Measurements from ENCODE around the gene TAGLN3.

The TAGLN3 gene

GRCh38 chr3:112010636-112011035, 11.9 kb downstream of the TAGLN3 start:
- Histone ChIP-seq H4K8ac (ENCODE audit: low read depth, low read length) (no peak overlapping the region), H3K36me3 (replicated peaks in 1 of 2; ENCODE audit: control insufficient read depth in 2 of 2, insufficient read depth in 2 of 2, low read length in 2 of 2) (peaks cover 35 to 91% of the 10 kb centered on the region in 2 donors), H4K91ac (ENCODE audit: low read depth, low read length, poor library complexity) (no peak overlapping the region), H2AFZ (ENCODE audit: low read length) (no peak overlapping the region), H3K4ac (ENCODE audit: low read length) (no peak overlapping the region), H3K9ac (ENCODE audit: low read depth, low read length, poor library complexity) (no peak overlapping the region), H2BK120ac (ENCODE audit: low read depth, low read length) (no peak overlapping the region), H2AK5ac (ENCODE audit: low read depth, low read length) (no peak overlapping the region), H2BK5ac (ENCODE audit: low read length) (no peak overlapping the region), H3K4me1 (ENCODE audit: control insufficient read depth in 2 of 2, insufficient read depth in 1 of 2, low read depth in 1 of 2, low read length in 2 of 2) (peaks cover 2 to 6% of the 10 kb centered on the region in 2 donors), H3K18ac (ENCODE audit: low read length) (no peak overlapping the region), H3K14ac (ENCODE audit: low read length) (no peak overlapping the region), H3K4me3 (ENCODE audit: low read length in 2 of 2) (no peak overlapping the region), H3K4me2 (ENCODE audit: insufficient read depth, low read length, poor library complexity, severe bottlenecking) (no peak overlapping the region), H2BK15ac (ENCODE audit: low read length) (no peak overlapping the region), H2BK12ac (ENCODE audit: low read length) (no peak overlapping the region), H3K9me3 (replicated peaks in 1 of 2; ENCODE audit: control insufficient read depth in 2 of 2, insufficient read depth in 1 of 2, low read depth in 1 of 2, low read length in 2 of 2) (peaks cover 0 to 3% of the 10 kb centered on the region in 2 donors), H3K79me1 (ENCODE audit: low read depth, low read length) (no peaks in the 10 kb centered on the region), H3K27me3 (ENCODE audit: control insufficient read depth in 3 of 3, insufficient read depth in 3 of 3, low read depth in 1 of 3, low read length in 3 of 3) (no peaks in the 10 kb centered on the region), H3K27ac (replicated peaks; ENCODE audit: low read length) (no peak overlapping the region), H3K23ac (ENCODE audit: low read depth, low read length, poor library complexity) (no peak overlapping the region)
- WGBS, 2 donors (ENCODE audit: extremely low coverage in 2 of 2, insufficient read length in 2 of 2, insufficient replicate concordance in 1 of 2) = no CpG with 5 or more reads among the region's 3 CpGs
- no peak for DNase-seq (ENCODE audit: low spot score)

- no peak for DNase-seq (ENCODE audit: low spot score)
- Histone ChIP-seq H3K18ac (ENCODE audit: low read length) (no peak overlapping the region), H3K4me1 (ENCODE audit: control insufficient read depth in 2 of 2, insufficient read depth in 1 of 2, low read depth in 1 of 2, low read length in 2 of 2) (peaks cover 2 to 3% of the 10 kb centered on the region in 2 donors), H3K23ac (ENCODE audit: low read depth, low read length, poor library complexity) (no peak overlapping the region), H3K79me1 (ENCODE audit: low read depth, low read length) (no peaks in the 10 kb centered on the region), H2BK5ac (ENCODE audit: low read length) (no peak overlapping the region), H3K14ac (ENCODE audit: low read length) (no peak overlapping the region), H3K27ac (replicated peaks; ENCODE audit: low read length) (no peak overlapping the region), H2BK120ac (ENCODE audit: low read depth, low read length) (no peak overlapping the region), H3K4me3 (ENCODE audit: low read length in 2 of 2) (no peak overlapping the region), H4K91ac (ENCODE audit: low read depth, low read length, poor library complexity) (no peak overlapping the region), H4K8ac (ENCODE audit: low read depth, low read length) (no peak overlapping the region), H3K9me3 (replicated peaks in 1 of 2; ENCODE audit: control insufficient read depth in 2 of 2, insufficient read depth in 1 of 2, low read depth in 1 of 2, low read length in 2 of 2) (peaks cover 0 to 3% of the 10 kb centered on the region in 2 donors), H3K36me3 (replicated peaks in 1 of 2; ENCODE audit: control insufficient read depth in 2 of 2, insufficient read depth in 2 of 2, low read length in 2 of 2) (peaks cover 33 to 84% of the 10 kb centered on the region in 2 donors), H3K9ac (ENCODE audit: low read depth, low read length, poor library complexity) (no peak overlapping the region), H3K27me3 (ENCODE audit: control insufficient read depth in 3 of 3, insufficient read depth in 3 of 3, low read depth in 1 of 3, low read length in 3 of 3) (no peaks in the 10 kb centered on the region), H2AFZ (ENCODE audit: low read length) (no peak overlapping the region), H3K4me2 (ENCODE audit: insufficient read depth, low read length, poor library complexity, severe bottlenecking) (no peak overlapping the region), H2BK15ac (ENCODE audit: low read length) (no peak overlapping the region), H3K4ac (ENCODE audit: low read length) (no peak overlapping the region), H2BK12ac (ENCODE audit: low read length) (no peak overlapping the region), H2AK5ac (ENCODE audit: low read depth, low read length) (no peak overlapping the region)
- WGBS, 2 donors (ENCODE audit: extremely low coverage in 2 of 2, insufficient read length in 2 of 2, insufficient replicate concordance in 1 of 2) = no CpG with 5 or more reads among the region's 6 CpGs
Observed at GRCh38 chr3:112011376-112011940, 12.7 kb downstream of the TAGLN3 start.

DNA sequence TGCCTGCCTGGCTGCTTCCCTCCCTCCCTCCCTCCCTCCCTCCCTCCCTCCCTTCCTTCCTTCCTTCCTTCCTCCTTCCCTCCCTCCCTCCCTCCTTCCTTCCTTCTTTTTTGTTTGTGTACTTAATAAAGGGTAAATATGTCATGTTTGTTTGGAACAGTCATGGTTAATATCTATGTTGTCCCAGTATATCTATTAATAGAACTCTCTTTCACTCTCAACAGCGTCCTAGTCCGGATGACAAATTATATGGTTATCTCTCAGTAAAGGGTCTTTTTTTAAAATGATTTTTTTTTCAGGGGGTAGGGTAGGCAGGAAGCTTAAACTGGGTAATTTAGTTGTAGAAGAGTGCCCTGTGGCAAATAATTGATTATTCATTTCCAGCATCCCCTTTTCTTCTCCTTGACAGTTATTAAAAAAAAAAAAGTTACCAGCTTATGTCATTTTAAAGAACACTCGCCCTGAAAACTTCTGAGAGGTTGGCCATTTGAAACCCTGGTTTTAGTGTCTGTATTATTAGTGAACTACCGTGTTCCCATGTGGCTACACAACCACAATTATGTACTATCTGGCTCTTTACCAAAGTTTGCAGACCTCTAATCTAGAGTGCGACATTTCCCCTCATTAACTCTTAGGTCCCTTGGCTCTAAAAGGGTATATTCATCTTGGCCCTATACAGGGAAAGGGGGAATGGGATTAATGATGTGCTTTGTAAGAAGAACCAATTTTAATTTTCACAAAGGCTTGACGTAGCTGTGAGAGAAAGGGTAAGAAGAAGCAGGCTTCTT, 13.7 kb downstream of the TAGLN3 start:
- H3K36me3 ChIP-seq (replicated peaks in 1 of 2; ENCODE audit: control insufficient read depth in 2 of 2, insufficient read depth in 2 of 2, low read length in 2 of 2) = peaks cover 28 to 75% of the 10 kb centered on the region in 2 donors

DNA sequence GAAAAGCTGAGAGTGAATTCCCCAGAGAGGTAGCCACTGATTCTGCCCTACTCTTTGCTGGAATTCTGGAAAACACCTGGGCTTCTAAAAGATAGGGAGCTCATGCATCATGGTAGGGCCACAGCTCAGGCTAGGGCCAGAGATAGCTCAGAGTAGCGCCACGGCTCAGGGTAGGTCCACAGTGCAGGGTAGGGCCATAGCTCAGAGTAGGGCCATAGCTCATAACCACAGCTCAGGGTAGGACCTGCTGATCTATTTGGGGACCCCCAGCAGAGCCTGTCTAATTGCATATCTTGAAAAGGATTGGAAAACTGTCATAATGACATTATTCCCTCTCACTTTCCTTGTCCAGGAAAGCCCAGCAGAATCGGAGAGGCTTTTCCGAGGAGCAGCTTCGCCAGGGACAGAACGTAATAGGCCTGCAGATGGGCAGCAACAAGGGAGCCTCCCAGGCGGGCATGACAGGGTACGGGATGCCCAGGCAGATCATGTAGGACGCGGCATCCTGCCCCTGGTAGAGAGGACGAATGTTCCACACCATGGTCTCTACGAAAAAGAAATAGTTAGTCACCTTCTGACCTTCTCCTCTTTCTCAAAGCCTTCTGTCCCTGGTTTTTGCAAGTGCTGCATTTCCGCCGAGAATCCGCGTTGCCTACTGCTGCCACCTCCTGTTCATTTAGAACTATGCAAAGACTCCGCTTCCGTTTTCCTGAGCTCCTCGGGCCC, 14.5 kb downstream of the TAGLN3 start:
- H2BK12ac ChIP-seq (ENCODE audit: low read length) = no peak overlapping the region
- H3K79me1 ChIP-seq (ENCODE audit: low read depth, low read length) = no peaks in the 10 kb centered on the region
- H2BK120ac ChIP-seq (ENCODE audit: low read depth, low read length) = no peak overlapping the region
- no peak overlapping the region for H2AK5ac ChIP-seq (ENCODE audit: low read depth, low read length)
- H3K4me2 ChIP-seq (ENCODE audit: insufficient read depth, low read length, poor library complexity, severe bottlenecking) = no peak overlapping the region
- H3K18ac ChIP-seq (ENCODE audit: low read length) = peak overlapping the region; percentile 20
- H3K14ac ChIP-seq (ENCODE audit: low read length) = no peak overlapping the region
- DNase-seq (ENCODE audit: low spot score) = peak; percentile 57
- H3K27me3 ChIP-seq (ENCODE audit: control insufficient read depth in 3 of 3, insufficient read depth in 3 of 3, low read depth in 1 of 3, low read length in 3 of 3) = no peaks in the 10 kb centered on the region
- H3K4ac ChIP-seq (ENCODE audit: low read length) = no peak overlapping the region
- no peak overlapping the region for H2AFZ ChIP-seq (ENCODE audit: low read length)
- H3K4me1 ChIP-seq (ENCODE audit: control insufficient read depth in 2 of 2, insufficient read depth in 1 of 2, low read depth in 1 of 2, low read length in 2 of 2) = peaks cover 2 to 3% of the 10 kb centered on the region in 2 donors
- no CpG with 5 or more reads among the region's 19 CpGs for WGBS, 2 donors (ENCODE audit: extremely low coverage in 2 of 2, insufficient read length in 2 of 2, insufficient replicate concordance in 1 of 2)
- H4K91ac ChIP-seq (ENCODE audit: low read depth, low read length, poor library complexity) = no peak overlapping the region
- no peak overlapping the region for H3K9ac ChIP-seq (ENCODE audit: low read depth, low read length, poor library complexity)
- no peak overlapping the region for H2BK15ac ChIP-seq (ENCODE audit: low read length)
- H4K8ac ChIP-seq (ENCODE audit: low read depth, low read length) = no peak overlapping the region
- H3K27ac ChIP-seq (replicated peaks; ENCODE audit: low read length) = peak overlapping the region; percentile 37
- H3K36me3 ChIP-seq (replicated peaks in 1 of 2; ENCODE audit: control insufficient read depth in 2 of 2, insufficient read depth in 2 of 2, low read length in 2 of 2) = peaks cover 25 to 67% of the 10 kb centered on the region in 2 donors
- no peak overlapping the region for H2BK5ac ChIP-seq (ENCODE audit: low read length)
- no peak overlapping the region for H3K4me3 ChIP-seq (ENCODE audit: low read length in 2 of 2)
- H3K23ac ChIP-seq (ENCODE audit: low read depth, low read length, poor library complexity) = no peak overlapping the region
- no peaks in the 10 kb centered on the region for H3K9me3 ChIP-seq (replicated peaks in 1 of 2; ENCODE audit: control insufficient read depth in 2 of 2, insufficient read depth in 1 of 2, low read depth in 1 of 2, low read length in 2 of 2)

More for the DNA sequence above, 13.7 kb downstream of the TAGLN3 start:
- Histone ChIP-seq H2BK15ac (ENCODE audit: low read length) (no peak overlapping the region), H2BK5ac (ENCODE audit: low read length) (no peak overlapping the region), H3K4me1 (ENCODE audit: control insufficient read depth in 2 of 2, insufficient read depth in 1 of 2, low read depth in 1 of 2, low read length in 2 of 2) (peaks cover 2 to 3% of the 10 kb centered on the region in 2 donors), H3K4ac (ENCODE audit: low read length) (no peak overlapping the region), H3K23ac (ENCODE audit: low read depth, low read length, poor library complexity) (no peak overlapping the region), H3K18ac (ENCODE audit: low read length) (no peak overlapping the region), H3K27ac (replicated peaks; ENCODE audit: low read length) (no peak overlapping the region), H4K91ac (ENCODE audit: low read depth, low read length, poor library complexity) (no peak overlapping the region), H3K4me3 (ENCODE audit: low read length in 2 of 2) (no peak overlapping the region), H3K14ac (ENCODE audit: low read length) (no peak overlapping the region), H2AFZ (ENCODE audit: low read length) (no peak overlapping the region), H3K4me2 (ENCODE audit: insufficient read depth, low read length, poor library complexity, severe bottlenecking) (no peak overlapping the region), H3K9ac (ENCODE audit: low read depth, low read length, poor library complexity) (no peak overlapping the region), H2BK12ac (ENCODE audit: low read length) (no peak overlapping the region), H2BK120ac (ENCODE audit: low read depth, low read length) (no peak overlapping the region), H3K9me3 (replicated peaks in 1 of 2; ENCODE audit: control insufficient read depth in 2 of 2, insufficient read depth in 1 of 2, low read depth in 1 of 2, low read length in 2 of 2) (peaks cover 0 to 3% of the 10 kb centered on the region in 2 donors), H4K8ac (ENCODE audit: low read depth, low read length) (no peak overlapping the region), H2AK5ac (ENCODE audit: low read depth, low read length) (no peak overlapping the region), H3K79me1 (ENCODE audit: low read depth, low read length) (no peaks in the 10 kb centered on the region), H3K27me3 (ENCODE audit: control insufficient read depth in 3 of 3, insufficient read depth in 3 of 3, low read depth in 1 of 3, low read length in 3 of 3) (no peaks in the 10 kb centered on the region)
- WGBS, 2 donors (ENCODE audit: extremely low coverage in 2 of 2, insufficient read length in 2 of 2, insufficient replicate concordance in 1 of 2) = no CpG with 5 or more reads among the region's 6 CpGs
- DNase-seq (ENCODE audit: low spot score) = no peak
